22Rv1 (cell line): ENCODE results near the gene UNC79.

Experiments
- ZFX ChIP-seq: fragments of 450-650 bp; IDR thresholded peaks from 2 replicates; pipeline ENCODE4 v1.6.1; 2017; ENCODE audit warnings: antibody characterized with exemption, borderline replicate concordance
- TF ChIP-seq, protein P1 (sequence below): fragments of 450-650 bp; IDR thresholded peaks from 2 replicates; pipeline ENCODE4 v1.5.1; 2017; ENCODE audit warnings: mild to moderate bottlenecking

DNA sequence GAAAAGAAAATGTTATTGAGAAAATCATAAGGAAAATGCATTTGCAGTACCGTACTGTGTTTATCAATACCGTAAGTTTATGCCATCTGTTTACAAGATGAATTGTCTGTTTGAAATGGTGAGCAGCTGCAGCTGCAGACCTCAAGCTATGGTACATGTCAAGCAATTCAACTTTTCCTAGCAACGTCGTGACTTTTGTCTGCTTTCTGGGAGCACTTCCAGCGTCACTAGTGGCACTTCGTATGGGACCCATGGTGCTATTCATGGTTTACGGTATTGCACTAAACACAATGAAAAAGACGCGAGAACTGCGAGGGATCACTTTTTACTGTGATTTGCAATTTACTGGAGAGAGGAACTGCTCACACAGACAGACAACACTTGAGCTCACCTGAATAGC lies 160.8 kb downstream of the UNC79 start:
- TF ChIP-seq, protein P1, sequence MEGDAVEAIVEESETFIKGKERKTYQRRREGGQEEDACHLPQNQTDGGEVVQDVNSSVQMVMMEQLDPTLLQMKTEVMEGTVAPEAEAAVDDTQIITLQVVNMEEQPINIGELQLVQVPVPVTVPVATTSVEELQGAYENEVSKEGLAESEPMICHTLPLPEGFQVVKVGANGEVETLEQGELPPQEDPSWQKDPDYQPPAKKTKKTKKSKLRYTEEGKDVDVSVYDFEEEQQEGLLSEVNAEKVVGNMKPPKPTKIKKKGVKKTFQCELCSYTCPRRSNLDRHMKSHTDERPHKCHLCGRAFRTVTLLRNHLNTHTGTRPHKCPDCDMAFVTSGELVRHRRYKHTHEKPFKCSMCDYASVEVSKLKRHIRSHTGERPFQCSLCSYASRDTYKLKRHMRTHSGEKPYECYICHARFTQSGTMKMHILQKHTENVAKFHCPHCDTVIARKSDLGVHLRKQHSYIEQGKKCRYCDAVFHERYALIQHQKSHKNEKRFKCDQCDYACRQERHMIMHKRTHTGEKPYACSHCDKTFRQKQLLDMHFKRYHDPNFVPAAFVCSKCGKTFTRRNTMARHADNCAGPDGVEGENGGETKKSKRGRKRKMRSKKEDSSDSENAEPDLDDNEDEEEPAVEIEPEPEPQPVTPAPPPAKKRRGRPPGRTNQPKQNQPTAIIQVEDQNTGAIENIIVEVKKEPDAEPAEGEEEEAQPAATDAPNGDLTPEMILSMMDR: no peak
- no peak for TF ChIP-seq ZFX
